ENCODE measurements around the gene AGXT. TPM values are rescaled to one million over a fixed set of nuclear protein-coding genes. Genes with fewer than 3 reads are reported as not detected.

Gene AGXT
- total RNA-seq, 1 donor from 2014 or later = not detected

GRCh38 chr2:240846873-240847595 lies 21.6 kb upstream of the AGXT start:
- no peak for TF ChIP-seq CTCF (conservative IDR thresholded peaks at IDR 0.05; ENCODE audit: low read depth, low read length)
- DNase-seq (ENCODE audit: low read depth) = no peak
- no peak overlapping the region for H3K4me3 ChIP-seq (ENCODE audit: low read depth, low read length)

GRCh38 chr2:240847817-240848216 lies 20.8 kb upstream of the AGXT start:
- DNase-seq (ENCODE audit: low read depth) = no peak
- TF ChIP-seq CTCF (conservative IDR thresholded peaks at IDR 0.05; ENCODE audit: low read depth, low read length) = no peak
- H3K4me3 ChIP-seq (ENCODE audit: low read depth, low read length) = no peak overlapping the region

- no peak for TF ChIP-seq CTCF (conservative IDR thresholded peaks at IDR 0.05; ENCODE audit: low read depth, low read length)
- DNase-seq (ENCODE audit: low read depth) = no peak
- no peak overlapping the region for H3K4me3 ChIP-seq (ENCODE audit: low read depth, low read length)
Measured at GRCh38 chr2:240848900-240849680, 19.5 kb upstream of the AGXT start.

GRCh38 chr2:240850026-240850425 lies 18.6 kb upstream of the AGXT start:
- no peak for TF ChIP-seq CTCF (conservative IDR thresholded peaks at IDR 0.05; ENCODE audit: low read depth, low read length)
- H3K4me3 ChIP-seq (ENCODE audit: low read depth, low read length) = no peak overlapping the region
- DNase-seq (ENCODE audit: low read depth) = no peak

- DNase-seq (ENCODE audit: low read depth) = no peak
- no peak overlapping the region for H3K4me3 ChIP-seq (ENCODE audit: low read depth, low read length)
- TF ChIP-seq CTCF (conservative IDR thresholded peaks at IDR 0.05; ENCODE audit: low read depth, low read length) = no peak
Measured at GRCh38 chr2:240850756-240851077, 17.9 kb upstream of the AGXT start.

GRCh38 chr2:240851078-240851991 lies 17.3 kb upstream of the AGXT start:
- H3K4me3 ChIP-seq (ENCODE audit: low read depth, low read length) = no peak overlapping the region
- no peak for DNase-seq (ENCODE audit: low read depth)
- peak; percentile 90 for TF ChIP-seq CTCF (conservative IDR thresholded peaks at IDR 0.05; ENCODE audit: low read depth, low read length)

Measured in epithelial cell of proximal tubule (primary cell).